HepG2 (cell line): ENCODE results near the gene SLC25A23. TPM values are rescaled to one million over a fixed set of nuclear protein-coding genes. Genes with fewer than 3 reads are reported as not detected.

Experiments used
- AHR ChIP-seq: IDR thresholded peaks from 2 replicates; pipeline ENCODE4 v1.6.1; 2018; ENCODE audit warnings: missing genetic modification reagents, missing compliant biosample characterization
- AKAP8 ChIP-seq: sonication (generic); formaldehyde crosslinking; IDR thresholded peaks from 2 replicates; pipeline ENCODE4 v1.5.1; 2020; ENCODE audit warnings: mild to moderate bottlenecking, missing genetic modification reagents
- ATF4 ChIP-seq, 2 experiments: fragments of 450-650 bp in 1 of 2; sonication (generic) in 1 of 2; formaldehyde crosslinking; IDR thresholded peaks; 2 replicates each; pipeline versions ENCODE4 v1.5.0 to v1.8.0; 2020 to 2022; ENCODE audit warnings: mild to moderate bottlenecking in 1 of 2, missing genetic modification reagents in 1 of 2
- ATF7 ChIP-seq, 2 experiments: fragments of 450-650 bp in 1 of 2; sonication (generic) in 1 of 2; formaldehyde crosslinking in 1 of 2; IDR thresholded peaks; 2 replicates each; pipeline versions ENCODE4 v1.4.0 to v1.6.1; 2016 to 2020; ENCODE audit warnings: antibody characterized with exemption in 1 of 2, mild to moderate bottlenecking in 1 of 2, missing genetic modification reagents in 1 of 2
- CENPT ChIP-seq: sonication (generic); formaldehyde crosslinking; IDR thresholded peaks from 2 replicates; pipeline ENCODE4 v1.8.0; 2022; ENCODE audit warnings: low read depth, mild to moderate bottlenecking, moderate library complexity, missing genetic modification reagents
- CREB1 ChIP-seq, 2 experiments: fragments of 450-650 bp in 1 of 2; IDR thresholded peaks; 2 replicates each; pipeline ENCODE4 v1.6.1; 2016 to 2017; ENCODE audit warnings: control low read depth in 1 of 2, mild to moderate bottlenecking in 1 of 2, missing compliant biosample characterization in 1 of 2, missing genetic modification characterization in 1 of 2
- ETV6 ChIP-seq: sonication (generic); formaldehyde crosslinking; conservative IDR thresholded peaks from 2 replicates; pipeline ENCODE4 v1.4.0; 2020; ENCODE audit warnings: missing genetic modification reagents
- FIP1L1 ChIP-seq: fragments of 200-400 bp; formaldehyde crosslinking; IDR thresholded peaks from 2 replicates; pipeline ENCODE4 v1.6.1; 2018; ENCODE audit warnings: low read depth, mild to moderate bottlenecking, low read length, moderate library complexity, borderline replicate concordance; ENCODE audit not compliant: insufficient read depth
- MAFF ChIP-seq: IDR thresholded peaks from 2 replicates; pipeline ENCODE4 v1.6.1; 2011; ENCODE audit warnings: low read depth, low read length, improper control_type of control experiment
- MAFK ChIP-seq, 2 experiments: IDR thresholded peaks in 1 of 2; conservative IDR thresholded peaks in 1 of 2; 2 replicates each; pipeline ENCODE4 v1.6.1; 2011; ENCODE audit warnings: improper control_type of control experiment in 2 of 2, low read length in 2 of 2
- MED8 ChIP-seq: sonication (generic); formaldehyde crosslinking; IDR thresholded peaks from 2 replicates; pipeline ENCODE4 v1.8.1; 2023; ENCODE audit warnings: mild to moderate bottlenecking, missing genetic modification reagents; ENCODE audit not compliant: insufficient replicate concordance
- MXD4 ChIP-seq: IDR thresholded peaks from 2 replicates; pipeline ENCODE4 v1.6.1; 2016; ENCODE audit warnings: mild to moderate bottlenecking, missing biosample characterization, missing genetic modification reagents
- NCOA2 ChIP-seq: sonication (generic); formaldehyde crosslinking; IDR thresholded peaks from 2 replicates; pipeline ENCODE4 v1.8.0; 2022; ENCODE audit warnings: inconsistent platforms
- NFE2L1 ChIP-seq: sonication (generic); formaldehyde crosslinking; IDR thresholded peaks from 2 replicates; pipeline ENCODE4 v1.4.0; 2020; ENCODE audit warnings: missing genetic modification reagents, mild to moderate bottlenecking, borderline replicate concordance
- PBX3 ChIP-seq: sonication (generic); formaldehyde crosslinking; IDR thresholded peaks from 2 replicates; pipeline ENCODE4 v1.8.1; 2023; ENCODE audit warnings: missing genetic modification reagents, inconsistent platforms, borderline replicate concordance
- PHF8 ChIP-seq: sonication (generic); formaldehyde crosslinking; IDR thresholded peaks from 2 replicates; pipeline ENCODE4 v1.5.0; 2020; ENCODE audit warnings: missing genetic modification reagents
- SMC3 ChIP-seq: IDR thresholded peaks from 2 replicates; pipeline ENCODE4 v1.6.1; 2011; ENCODE audit warnings: low read length, improper control_type of control experiment
- SRSF1 ChIP-seq: fragments of 200-400 bp; formaldehyde crosslinking; optimal IDR thresholded peaks from 2 replicates; pipeline ENCODE3; 2017; ENCODE audit warnings: mild to moderate bottlenecking, low read depth, low read length, moderate library complexity
- ZBTB34 ChIP-seq: sonication (generic); formaldehyde crosslinking; IDR thresholded peaks from 2 replicates; pipeline ENCODE4 v1.8.0; 2022; ENCODE audit warnings: mild to moderate bottlenecking, missing genetic modification reagents
- ZNF17 ChIP-seq: sonication (generic); formaldehyde crosslinking; IDR thresholded peaks from 2 replicates; pipeline ENCODE4 v1.5.0; 2020; ENCODE audit warnings: mild to moderate bottlenecking, missing genetic modification reagents
- ZNF331 ChIP-seq: sonication (generic); formaldehyde crosslinking; IDR thresholded peaks from 2 replicates; pipeline ENCODE4 v1.4.0; 2020; ENCODE audit warnings: missing genetic modification reagents
- ZNF350 ChIP-seq: sonication (generic); formaldehyde crosslinking; IDR thresholded peaks from 2 replicates; pipeline ENCODE4 v1.4.0; 2020; ENCODE audit warnings: mild to moderate bottlenecking, low read depth, missing genetic modification reagents, borderline replicate concordance
- ZNF547 ChIP-seq: sonication (generic); formaldehyde crosslinking; IDR thresholded peaks from 2 replicates; pipeline ENCODE4 v1.5.1; 2020; ENCODE audit warnings: mild to moderate bottlenecking, missing genetic modification reagents
- ZNF552 ChIP-seq: sonication (generic); formaldehyde crosslinking; IDR thresholded peaks from 2 replicates; pipeline ENCODE4 v1.9.0; 2022; ENCODE audit warnings: missing genetic modification reagents, mild to moderate bottlenecking, borderline replicate concordance
- ZNF614 ChIP-seq: IDR thresholded peaks from 2 replicates; pipeline ENCODE4 v1.6.1; 2018; ENCODE audit warnings: missing biosample characterization, missing genetic modification reagents, inconsistent platforms, borderline replicate concordance
- ZNF670 ChIP-seq: sonication (generic); formaldehyde crosslinking; IDR thresholded peaks from 2 replicates; pipeline ENCODE4 v1.8.0; 2022; ENCODE audit warnings: mild to moderate bottlenecking, missing genetic modification reagents, borderline replicate concordance
- polyA plus RNA-seq, 8 experiments: library from polyadenylated mRNA; depleted of rRNA in 3 of 8; stranded (reverse) in 7 of 8; unstranded in 1 of 8; fragments of >200 nt; fragmentation: Illumina TruSeq in 4 of 8; extraction: Trizol in 4 of 8; gene quantifications; 2 replicates each; pipeline versions ENCODE4 v1.2.1 to v1.2.3, GENCODE V29; 2011 to 2016; ENCODE audit warnings: low read depth in 4 of 8, missing spikeins in 1 of 8, mixed read lengths in 1 of 8; ENCODE audit not compliant: insufficient read depth in 1 of 8
- total RNA-seq, 5 experiments: library from RNA; depleted of rRNA; stranded (reverse); fragments of >200 nt; fragmentation: Illumina TruSeq; extraction: Trizol; gene quantifications; 2 replicates each; pipeline ENCODE4 v1.2.3, GENCODE V29; 2016; ENCODE audit warnings: low read depth in 1 of 5
- TF ChIP-seq, protein P1 (sequence below): IDR thresholded peaks from 2 replicates; pipeline ENCODE4 v1.6.1; 2016
- TF ChIP-seq, protein P2 (sequence below): sonication (generic); formaldehyde crosslinking; IDR thresholded peaks from 2 replicates; pipeline ENCODE4 v1.4.0; 2020; ENCODE audit warnings: missing genetic modification reagents

SLC25A23 gene
- total and polyA plus RNA-seq, 2 of the 13 experiments (the other 11 are each of a cell fraction or from before 2014, with no cell fraction given): 12.4 to 15.2 TPM

- TF ChIP-seq SRSF1 (peak; percentile 14), ZNF547 (no peak), MED8 (CRISPR knock-in tag) (no peak), NCOA2 (CRISPR knock-in tag) (no peak), CENPT (no peak), ZNF670 (CRISPR knock-in tag) (0 out of 2 replicates have a peak, but pooled peaks have one; percentile 29), PBX3 (no peak), ATF4 (CRISPR knock-in tag; IDR thresholded peaks at IDR 0.05) (no peak), MXD4 (CRISPR knock-in tag) (no peak), CREB1 (IDR thresholded peaks at IDR 0.05) (no peak), CREB1 (CRISPR knock-in tag; IDR thresholded peaks at IDR 0.05) (no peak), ZNF331 (no peak), ZNF614 (no peak), AHR (CRISPR knock-in tag) (no peak), MAFF (no peak), ETV6 (CRISPR knock-in tag) (no peak), ZNF350 (CRISPR knock-in tag) (no peak), ZNF17 (CRISPR knock-in tag) (no peak), PHF8 (CRISPR knock-in tag) (no peak), MAFK (conservative IDR thresholded peaks at IDR 0.05 in 1 of 2, IDR thresholded peaks at IDR 0.05 in 1 of 2; ENCODE audit: low read length in 2 of 2) (no peak), ZNF552 (CRISPR knock-in tag) (no peak), NFE2L1 (CRISPR knock-in tag) (no peak), AKAP8 (CRISPR knock-in tag) (peak; percentile 46), ATF7 (IDR thresholded peaks at IDR 0.05) (no peak), ATF7 (CRISPR knock-in tag; IDR thresholded peaks at IDR 0.05) (no peak), FIP1L1 (no peak), SMC3 (no peak), ZBTB34 (CRISPR knock-in tag) (no peak)
- TF ChIP-seq, protein P1, sequence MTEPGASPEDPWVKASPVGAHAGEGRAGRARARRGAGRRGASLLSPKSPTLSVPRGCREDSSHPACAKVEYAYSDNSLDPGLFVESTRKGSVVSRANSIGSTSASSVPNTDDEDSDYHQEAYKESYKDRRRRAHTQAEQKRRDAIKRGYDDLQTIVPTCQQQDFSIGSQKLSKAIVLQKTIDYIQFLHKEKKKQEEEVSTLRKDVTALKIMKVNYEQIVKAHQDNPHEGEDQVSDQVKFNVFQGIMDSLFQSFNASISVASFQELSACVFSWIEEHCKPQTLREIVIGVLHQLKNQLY: no peak
- TF ChIP-seq, protein P2, sequence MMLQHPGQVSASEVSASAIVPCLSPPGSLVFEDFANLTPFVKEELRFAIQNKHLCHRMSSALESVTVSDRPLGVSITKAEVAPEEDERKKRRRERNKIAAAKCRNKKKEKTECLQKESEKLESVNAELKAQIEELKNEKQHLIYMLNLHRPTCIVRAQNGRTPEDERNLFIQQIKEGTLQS (CRISPR knock-in tag): no peak
These were observed 47.5 kb downstream of the SLC25A23 start (continued) for GRCh38 chr19:6412061-6412446.
